NCI-H2081 (cell line): ENCODE data around the gene FAU.

ENCODE experiments used
- DNase-seq, 2 experiments: peaks; one replicate each; lab custom pipeline; 2025; lab: John Stamatoyannopoulos, UW

FAU gene

DNA sequence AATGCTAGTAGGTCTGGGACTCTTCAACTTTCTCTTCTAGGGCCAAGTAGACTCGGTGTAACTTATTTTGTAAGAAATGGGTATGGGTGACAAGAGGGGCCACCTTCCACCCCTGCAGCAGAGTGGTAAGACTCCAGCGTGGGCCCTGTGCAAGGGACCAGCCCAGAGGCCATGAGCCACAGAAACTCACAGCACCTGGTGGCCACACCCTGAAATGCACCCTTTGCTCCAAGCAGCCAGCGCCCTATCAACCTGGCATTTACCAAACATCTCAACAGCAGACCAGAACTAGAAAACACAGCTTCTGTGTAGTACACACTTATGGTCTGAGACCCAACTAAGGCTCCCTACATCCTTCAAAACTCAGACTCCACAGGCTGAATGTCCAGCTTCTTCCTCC lies 43.8 kb downstream of the FAU start:
- peak in 1 of 2 experiments; percentile 30 for DNase-seq

- no peak for DNase-seq
These were observed 44.5 kb downstream of the FAU start for GRCh38 chr11:65077451-65077850.

GRCh38 chr11:65072631-65072966 lies 49.3 kb downstream of the FAU start:
- DNase-seq, result no peak

GRCh38 chr11:65071907-65072630 lies 49.9 kb downstream of the FAU start:
- no peak for DNase-seq
